Kidney (tissue), 14 donors: ENCODE results near the gene CFAP100. TPM values are rescaled to one million over a fixed set of nuclear protein-coding genes. Genes with fewer than 3 reads are reported as not detected.

Experiments used
- DNase-seq, 5 donors: peaks; one replicate each; pipeline ENCODE4 v3.0.0-alpha.2; 2013 to 2020
- FAIRE-seq: peaks from 2 replicates; lab custom pipeline; 2012; peaks lifted over from hg19 to GRCh38; lab: Jason Lieb, UNC
- H3K27ac ChIP-seq, 2 donors: one replicate each; pipeline ENCODE4 v1.7.0; 2013; ENCODE audit warnings: low read depth in 2 of 2, low read length in 2 of 2, inconsistent platforms in 1 of 2
- H3K27me3 ChIP-seq: one replicate; pipeline ENCODE4 v1.7.1; 2013; ENCODE audit warnings: low read length, inconsistent platforms; ENCODE audit not compliant: control insufficient read depth, insufficient read depth
- H3K36me3 ChIP-seq, 3 donors: one replicate each; pipeline versions ENCODE4 v1.7.0 to v1.7.1; 2013; ENCODE audit warnings: low read length in 3 of 3, control low read depth in 1 of 3, inconsistent platforms in 1 of 3; ENCODE audit not compliant: insufficient read depth in 3 of 3, control insufficient read depth in 2 of 3
- H3K4me1 ChIP-seq, 3 donors: one replicate each; pipeline versions ENCODE4 v1.7.0 to v1.7.1; 2013; ENCODE audit warnings: low read length in 3 of 3, inconsistent platforms in 1 of 3, low read depth in 1 of 3; ENCODE audit not compliant: control insufficient read depth in 2 of 3, insufficient read depth in 2 of 3
- H3K4me3 ChIP-seq, 3 donors: one replicate each; pipeline versions ENCODE4 v1.7.0 to v1.8.1; 2013; ENCODE audit warnings: low read length in 3 of 3, control low read depth in 1 of 3, inconsistent platforms in 1 of 3
- H3K9ac ChIP-seq, 3 donors: one replicate each; pipeline versions ENCODE4 v1.7.0 to v1.7.1; 2013; ENCODE audit warnings: low read length in 3 of 3, control low read depth in 1 of 3, inconsistent platforms in 1 of 3
- H3K9me3 ChIP-seq, 3 donors: one replicate each; pipeline versions ENCODE4 v1.7.0 to v1.7.1; 2013; ENCODE audit warnings: low read length in 3 of 3, control low read depth in 1 of 3, inconsistent platforms in 1 of 3; ENCODE audit not compliant: control insufficient read depth in 2 of 3, insufficient read depth in 1 of 3
- intact Hi-C: fragments of 100-400 bp; cut with DNase I; formaldehyde crosslinking; loops from one replicate; pipeline ENCODE4 v1.11.1; 2022
- polyA plus RNA-seq: library from polyadenylated mRNA; stranded (reverse); fragments of 350-450 nt; fragmentation: Illumina TruSeq; extraction: RNeasy Lipid Tissue Mini Kit (QIAGEN cat#74804); gene quantifications from one replicate; pipeline ENCODE4 v1.2.3, GENCODE V29; 2014; ENCODE audit warnings: low read depth, low replicate concordance; ENCODE audit not compliant: insufficient read depth
- total RNA-seq: library from RNA; stranded (reverse); fragmentation: NEBNext Ultra II Directional; extraction: Animal tissue kit (Norgen Biotek cat#: 25700); gene quantifications from one replicate; pipeline ENCODE4 v1.2.1, GENCODE V29; 2021
- TF ChIP-seq, protein P1 (sequence below): IDR thresholded peaks from 3 replicates; pipeline ENCODE4 v1.5.1; 2012; ENCODE audit warnings: mild to moderate bottlenecking, moderate library complexity, borderline replicate concordance; ENCODE audit not compliant: insufficient read depth; ENCODE audit errors: extremely low read depth
- donor health status: control.
- donor health status: control.
- donor health status: control.
- donor health status: control.
- donor health status: control.
- donor health status: DM: yes; HTN: yes; CAD: no.
- donor health status: Normal renal cell carcinoma (clear cell type).

The CFAP100 gene
- total and polyA plus RNA-seq, 2 donors from 2014 or later, result 0.60 TPM; not detected in 1

DNA sequence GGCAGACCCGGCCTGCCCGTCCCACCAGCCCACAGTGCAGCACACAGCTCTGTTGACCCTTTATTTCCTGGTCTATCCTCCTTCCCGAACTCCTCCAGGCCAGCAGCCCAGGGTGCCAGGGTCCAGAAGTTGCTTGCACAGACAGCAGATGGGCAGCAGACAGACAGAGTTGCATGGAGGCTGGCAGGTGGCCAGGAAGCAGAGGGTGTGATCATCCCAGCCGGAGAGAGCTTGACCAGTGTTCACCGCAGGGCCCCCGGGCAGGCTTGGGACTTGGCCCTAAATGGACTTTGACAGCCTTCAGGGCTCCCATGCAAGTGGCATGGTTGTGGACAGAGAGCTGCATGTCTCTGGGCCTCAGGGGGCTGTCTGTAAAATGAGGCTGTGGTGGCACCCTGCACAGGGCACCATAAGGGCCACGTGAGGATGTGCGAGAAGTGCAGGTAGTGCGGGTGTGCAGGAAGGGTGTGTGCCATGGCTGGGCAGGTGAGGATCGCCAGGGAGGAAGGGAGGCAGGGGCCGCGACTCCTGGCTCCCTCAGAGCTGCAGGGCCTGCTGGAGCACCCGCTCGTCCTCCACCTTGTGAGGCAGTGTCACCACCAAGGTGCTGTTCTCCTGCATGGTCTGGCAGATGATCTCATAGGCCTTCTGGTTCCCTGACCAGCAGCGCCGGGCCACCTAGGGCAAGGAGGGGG lies 87.2 kb downstream of the CFAP100 start:
- Histone ChIP-seq H3K4me3 (no peak overlapping the region), H3K36me3 (no peaks in the 10 kb centered on the region), H3K4me1 (peaks cover 0 to 3% (median 0%) of the 10 kb centered on the region in 3 donors), H3K9ac (no peak overlapping the region), H3K9me3 (no peaks in the 10 kb centered on the region), H3K27me3 (no peaks in the 10 kb centered on the region), H3K27ac (no peak overlapping the region)
- intact Hi-C loops, result no loop called here
- DNase-seq (peak in 2 of 5 donors; percentile 34 to 72), FAIRE-seq (no peak)
- TF ChIP-seq, protein P1, sequence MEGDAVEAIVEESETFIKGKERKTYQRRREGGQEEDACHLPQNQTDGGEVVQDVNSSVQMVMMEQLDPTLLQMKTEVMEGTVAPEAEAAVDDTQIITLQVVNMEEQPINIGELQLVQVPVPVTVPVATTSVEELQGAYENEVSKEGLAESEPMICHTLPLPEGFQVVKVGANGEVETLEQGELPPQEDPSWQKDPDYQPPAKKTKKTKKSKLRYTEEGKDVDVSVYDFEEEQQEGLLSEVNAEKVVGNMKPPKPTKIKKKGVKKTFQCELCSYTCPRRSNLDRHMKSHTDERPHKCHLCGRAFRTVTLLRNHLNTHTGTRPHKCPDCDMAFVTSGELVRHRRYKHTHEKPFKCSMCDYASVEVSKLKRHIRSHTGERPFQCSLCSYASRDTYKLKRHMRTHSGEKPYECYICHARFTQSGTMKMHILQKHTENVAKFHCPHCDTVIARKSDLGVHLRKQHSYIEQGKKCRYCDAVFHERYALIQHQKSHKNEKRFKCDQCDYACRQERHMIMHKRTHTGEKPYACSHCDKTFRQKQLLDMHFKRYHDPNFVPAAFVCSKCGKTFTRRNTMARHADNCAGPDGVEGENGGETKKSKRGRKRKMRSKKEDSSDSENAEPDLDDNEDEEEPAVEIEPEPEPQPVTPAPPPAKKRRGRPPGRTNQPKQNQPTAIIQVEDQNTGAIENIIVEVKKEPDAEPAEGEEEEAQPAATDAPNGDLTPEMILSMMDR, result no peak

DNA sequence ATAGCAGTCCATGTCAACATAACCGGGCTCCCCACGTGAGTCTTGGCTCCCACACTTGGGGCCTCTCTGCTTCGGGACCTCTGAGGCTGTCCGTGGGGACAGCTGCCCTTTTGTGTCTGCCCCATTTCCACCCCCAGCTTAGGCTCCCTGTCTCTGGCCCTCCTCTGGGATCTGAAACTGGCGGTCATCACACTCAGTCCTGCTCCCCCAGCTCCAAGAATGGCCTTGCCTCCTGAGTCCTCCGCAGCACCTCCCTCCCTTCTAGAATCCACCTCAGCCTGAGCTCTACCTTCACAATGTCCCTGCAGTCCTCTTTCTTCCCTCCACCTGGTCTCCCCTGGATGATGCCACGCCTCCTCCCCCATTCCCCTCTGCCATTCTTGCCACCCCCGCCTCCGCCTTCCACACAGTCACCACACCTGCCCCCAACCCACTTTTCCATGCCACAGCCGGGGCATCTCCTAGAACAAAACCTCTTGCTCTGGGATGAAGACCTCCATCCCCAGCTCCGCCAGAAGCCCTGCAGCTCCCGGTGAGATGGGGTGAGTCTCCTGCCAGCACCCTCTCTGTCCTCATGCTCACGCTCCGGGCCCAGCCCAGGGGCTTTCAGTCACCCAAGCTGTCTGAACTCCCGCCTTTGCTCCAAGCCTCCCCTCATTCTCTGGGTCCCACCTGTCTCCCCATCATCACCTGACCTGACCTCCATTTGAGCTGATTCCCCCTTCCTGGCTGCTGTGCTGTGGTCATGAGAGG lies 88.0 kb downstream of the CFAP100 start:
- FAIRE-seq, result no peak
- Histone ChIP-seq H3K27ac (no peak overlapping the region), H3K4me3 (no peak overlapping the region), H3K4me1 (peaks cover 0 to 5% (median 0%) of the 10 kb centered on the region in 3 donors), H3K36me3 (no peaks in the 10 kb centered on the region), H3K9me3 (no peaks in the 10 kb centered on the region), H3K9ac (no peak overlapping the region), H3K27me3 (no peaks in the 10 kb centered on the region)
- DNase-seq, result peak in 1 of 5 donors; percentile 45
- TF ChIP-seq, protein P1, result no peak
- intact Hi-C loops, result no loop called here

DNA sequence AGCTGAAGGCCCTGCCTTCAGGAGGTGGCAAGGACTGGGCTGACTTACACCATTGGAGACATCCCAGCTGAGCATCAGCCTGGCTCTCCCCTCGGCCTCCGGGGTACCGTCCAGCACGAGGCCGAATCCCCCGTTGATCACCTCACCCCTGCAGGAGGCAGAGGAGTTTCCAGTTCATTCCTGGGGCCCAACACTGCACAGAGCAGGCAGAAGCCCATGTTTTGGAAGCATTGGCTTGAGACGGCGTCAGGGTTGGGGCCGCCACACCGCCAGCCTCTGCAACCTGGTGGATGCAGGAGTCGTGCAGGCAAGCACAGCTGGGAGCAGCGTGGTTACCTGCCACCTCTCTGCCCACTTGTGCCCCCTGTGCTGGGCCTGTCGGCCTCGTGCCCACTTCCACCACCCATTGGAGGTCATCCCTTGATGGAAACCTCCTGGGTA lies 88.6 kb downstream of the CFAP100 start:
- no peak overlapping the region for H3K4me3 ChIP-seq
- no peaks in the 10 kb centered on the region for H3K9me3 ChIP-seq
- no peak overlapping the region for H3K27ac ChIP-seq
- TF ChIP-seq, protein P1, result no peak
- H3K36me3 ChIP-seq, result no peaks in the 10 kb centered on the region
- no peak overlapping the region for H3K9ac ChIP-seq
- peak in 1 of 5 donors; percentile 67 for DNase-seq
- no peaks in the 10 kb centered on the region for H3K27me3 ChIP-seq
- no peak for FAIRE-seq
- intact Hi-C loops, result no loop called here
- peaks cover 0 to 5% (median 0%) of the 10 kb centered on the region in 3 donors for H3K4me1 ChIP-seq
